ENCODE results near the gene KRT71.

KRT71 gene

DNA sequence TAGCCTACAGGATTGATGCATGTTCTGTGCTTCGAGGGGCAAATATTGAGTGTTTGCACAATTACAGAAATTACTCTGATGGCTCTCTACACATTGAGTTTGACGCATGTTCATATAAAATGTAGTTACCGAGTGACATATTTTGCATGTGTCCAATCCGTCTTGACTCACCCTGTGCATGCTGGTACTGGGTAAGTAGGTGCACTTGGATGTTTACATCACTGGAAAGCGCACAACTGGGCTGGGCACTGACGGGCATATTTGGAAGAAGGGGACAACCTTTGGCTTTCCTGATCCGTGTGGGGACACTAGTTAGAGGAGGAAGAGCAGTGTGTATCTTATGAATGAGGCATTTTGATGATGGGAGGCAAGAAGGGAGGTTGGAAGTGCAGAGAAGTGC lies 55.0 kb downstream of the KRT71 start:
- no peak for DNase-seq (ENCODE audit: low read depth in 2 of 2)

DNA sequence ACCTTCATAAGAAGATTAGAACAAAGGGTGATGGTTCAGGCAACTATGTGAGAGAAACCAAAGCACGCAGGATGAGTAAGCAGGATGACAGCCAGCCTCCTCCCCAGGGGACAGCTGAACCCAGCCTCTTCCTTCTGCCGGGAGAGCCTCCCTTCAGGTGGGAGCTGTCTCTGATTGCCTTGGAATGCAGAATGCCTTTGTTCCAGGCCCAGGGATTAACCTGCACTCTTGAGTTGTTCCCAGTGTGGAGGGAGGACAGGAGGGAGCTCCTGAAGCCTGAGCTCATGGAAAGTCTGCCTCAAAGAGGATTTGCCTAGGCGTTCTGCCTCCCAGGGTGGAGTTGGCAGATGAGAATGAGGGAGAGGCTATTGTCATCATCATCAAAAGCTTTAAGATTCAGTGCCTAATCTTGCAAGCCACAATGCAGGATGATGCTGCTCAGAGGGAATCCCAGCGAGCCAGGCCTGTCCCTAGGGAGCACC lies 56.3 kb downstream of the KRT71 start:
- DNase-seq (ENCODE audit: low read depth in 2 of 2): no peak

DNA sequence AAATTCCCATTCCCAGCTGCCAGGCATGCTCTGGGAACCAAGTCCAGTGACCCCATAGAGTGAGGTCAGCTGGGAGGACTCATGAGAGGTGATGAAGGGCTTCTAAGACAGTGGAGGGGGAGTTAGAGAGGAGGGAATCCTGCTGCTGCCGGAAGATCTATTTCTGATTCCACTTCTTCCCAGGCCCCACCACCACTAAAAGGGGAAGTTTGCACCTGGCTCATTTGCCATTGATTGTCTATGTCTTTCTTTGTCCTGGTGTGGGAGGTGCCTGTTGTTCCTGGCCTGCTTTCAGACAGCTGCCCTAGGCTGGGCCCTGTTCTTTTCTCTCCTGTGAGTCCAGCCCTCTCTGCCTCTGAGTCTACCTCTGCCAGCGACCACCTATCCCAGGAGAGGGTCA lies 56.9 kb downstream of the KRT71 start:
- no peak for DNase-seq (ENCODE audit: low read depth in 2 of 2)

DNA sequence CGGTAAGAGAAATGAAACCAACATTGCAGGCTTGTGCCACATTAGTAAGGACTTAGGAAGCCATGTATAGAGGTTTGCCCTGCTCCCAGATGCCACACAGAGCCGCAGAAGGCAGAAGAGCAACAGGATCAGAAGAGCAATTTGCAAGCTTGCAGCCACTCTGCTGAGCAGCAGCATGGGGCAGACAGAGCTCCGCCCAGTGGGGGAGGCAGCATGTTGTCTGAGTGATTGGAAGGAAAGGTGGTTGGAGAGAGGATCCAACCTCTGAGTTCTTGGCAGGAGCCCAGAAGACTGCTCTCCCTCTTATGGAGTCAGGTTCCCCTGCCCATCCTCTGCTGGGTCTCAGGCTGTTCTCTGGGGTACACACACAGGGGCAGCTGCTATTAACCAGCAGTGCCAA lies 57.6 kb downstream of the KRT71 start:
- no peak for DNase-seq (ENCODE audit: low read depth in 2 of 2)

DNA sequence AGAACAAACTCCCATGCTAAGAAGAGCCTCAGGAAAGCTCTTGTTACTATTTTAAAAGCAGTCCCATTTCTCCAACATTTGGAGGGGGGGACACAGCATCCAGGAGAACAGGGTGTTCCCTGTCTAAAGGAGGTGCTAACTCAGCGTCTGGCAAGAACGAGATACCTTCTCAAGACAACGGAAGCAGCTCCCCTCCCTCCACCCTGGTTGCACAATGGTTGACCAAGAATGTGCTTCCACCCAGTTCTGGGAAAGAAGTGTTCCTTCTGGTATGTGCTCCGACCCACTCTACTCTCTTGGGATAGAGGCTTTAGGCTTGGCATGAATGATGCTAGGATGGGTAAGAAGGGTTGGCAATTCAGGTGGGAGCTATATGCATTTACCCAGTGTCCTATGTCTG lies 58.4 kb downstream of the KRT71 start:
- DNase-seq (ENCODE audit: low read depth in 2 of 2): no peak

DNA sequence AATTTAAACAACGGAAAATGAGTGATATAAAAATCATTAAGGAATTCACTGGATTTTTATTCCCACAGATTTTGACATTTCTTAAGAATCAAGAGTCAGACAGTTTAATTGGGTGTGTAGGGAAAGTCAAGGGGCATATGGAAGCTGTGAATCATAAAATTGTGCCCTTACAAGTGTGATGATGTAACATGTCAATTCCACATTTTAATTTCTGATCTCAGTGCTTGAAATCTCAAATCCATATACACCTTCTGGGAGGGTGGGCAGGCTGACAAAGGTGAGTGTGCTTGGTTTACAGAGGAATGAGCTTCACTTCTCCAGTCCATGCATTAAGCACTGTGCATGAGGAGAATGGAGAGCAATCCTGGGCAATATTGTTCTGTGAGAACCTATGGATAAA lies 58.8 kb downstream of the KRT71 start:
- DNase-seq (ENCODE audit: low read depth in 2 of 2): no peak

Data from stimulated activated CD8-positive, alpha-beta memory T cell treated with anti-CD3 and anti-CD28 coated beads, Interleukin-2, amount 100 ng/mL, for 48 hours (primary cell).